Keratinocyte (primary cell): ENCODE data around the gene CD180. TPM values are rescaled to one million over a fixed set of nuclear protein-coding genes. Genes with fewer than 3 reads are reported as not detected.

Experiments used
- DNase-seq: peaks from one replicate; pipeline ENCODE4 v3.0.0-alpha.2; 2011; ENCODE audit warnings: low read depth, missing footprints, low spot score
- FAIRE-seq: peaks from 2 replicates; lab custom pipeline; 2011; peaks lifted over from hg19 to GRCh38; lab: Jason Lieb, UNC
- H2AFZ ChIP-seq: 2 replicates; pipeline ENCODE4 v1.6.0; 2012; ENCODE audit warnings: low read length, control low read depth, inconsistent platforms; ENCODE audit not compliant: control insufficient read depth
- H3K27ac ChIP-seq: 2 replicates; pipeline ENCODE4 v1.5.1; 2011; ENCODE audit warnings: low read length; ENCODE audit not compliant: control insufficient read depth, insufficient read depth
- H3K27me3 ChIP-seq: 3 replicates; pipeline ENCODE4 v1.6.0; 2011; ENCODE audit warnings: low read length; ENCODE audit not compliant: control insufficient read depth, insufficient read depth; ENCODE audit errors: extremely low read depth
- H3K36me3 ChIP-seq, 2 experiments: 2 replicates in 1 of 2; 3 replicates in 1 of 2; pipeline ENCODE4 v1.5.1; 2011; ENCODE audit warnings: low read length in 2 of 2, mild to moderate bottlenecking in 1 of 2; ENCODE audit not compliant: control insufficient read depth in 2 of 2, insufficient read depth in 2 of 2; ENCODE audit errors: extremely low read depth in 1 of 2
- H3K4me1 ChIP-seq: 3 replicates; pipeline ENCODE4 v1.5.1; 2011; ENCODE audit warnings: low read length; ENCODE audit not compliant: control insufficient read depth, insufficient read depth; ENCODE audit errors: extremely low read depth
- H3K4me2 ChIP-seq: 3 replicates; pipeline ENCODE4 v1.6.0; 2011; ENCODE audit warnings: low read depth, low read length; ENCODE audit not compliant: control insufficient read depth, insufficient read depth; ENCODE audit errors: extremely low read depth
- H3K4me3 ChIP-seq, 3 experiments: fragments of 200-600 bp in 1 of 3; sonication (generic) in 1 of 3; 2 replicates in 2 of 3; 3 replicates in 1 of 3; pipeline ENCODE4 v1.5.1; 2011 to 2016; ENCODE audit warnings: low read length in 3 of 3, mild to moderate bottlenecking in 3 of 3, control low read depth in 2 of 3, inconsistent platforms in 1 of 3, low read depth in 1 of 3, mixed read lengths in 1 of 3, mixed run types in 1 of 3, moderate library complexity in 1 of 3; ENCODE audit not compliant: control insufficient read depth in 2 of 3, insufficient read depth in 2 of 3; ENCODE audit errors: extremely low read depth in 1 of 3
- H3K79me2 ChIP-seq: 2 replicates; pipeline ENCODE4 v1.6.0; 2012; ENCODE audit warnings: low read length; ENCODE audit not compliant: control insufficient read depth, insufficient read depth
- H3K9ac ChIP-seq: 3 replicates; pipeline ENCODE4 v1.6.0; 2011; ENCODE audit warnings: low read length; ENCODE audit not compliant: control insufficient read depth, insufficient read depth; ENCODE audit errors: extremely low read depth
- H3K9me1 ChIP-seq: 3 replicates; pipeline ENCODE4 v1.6.0; 2011; ENCODE audit warnings: low read length; ENCODE audit not compliant: control insufficient read depth, insufficient read depth; ENCODE audit errors: extremely low read depth
- H3K9me3 ChIP-seq: 2 replicates; pipeline ENCODE4 v1.5.1; 2012; ENCODE audit warnings: low read depth, low read length; ENCODE audit not compliant: control insufficient read depth
- H4K20me1 ChIP-seq: 3 replicates; pipeline ENCODE4 v1.6.0; 2011; ENCODE audit warnings: low read length; ENCODE audit not compliant: control insufficient read depth, insufficient read depth; ENCODE audit errors: extremely low read depth
- CTCF ChIP-seq, 3 experiments: IDR thresholded peaks in 1 of 3; conservative IDR thresholded peaks in 1 of 3; optimal IDR thresholded peaks in 1 of 3; 2 replicates in 2 of 3; 3 replicates in 1 of 3; pipeline versions ENCODE3 to v1.5.1; 2011; ENCODE audit warnings: low read length in 3 of 3, mild to moderate bottlenecking in 3 of 3, moderate library complexity in 2 of 3, control low read depth in 1 of 3, inconsistent platforms in 1 of 3; ENCODE audit not compliant: insufficient read depth in 2 of 3; ENCODE audit errors: extremely low read depth in 1 of 3
- EZH2 ChIP-seq: IDR thresholded peaks from one replicate; pipeline ENCODE4 v1.6.1; 2012; ENCODE audit warnings: inconsistent platforms, mild to moderate bottlenecking, low read length, moderate library complexity
- dilution Hi-C: fragments of 300-500 bp; cut with MboI; formaldehyde crosslinking; loops from one replicate; pipeline ENCODE4 v1.7.0; 2020; ENCODE audit warnings: low sequenced_read_pairs; ENCODE audit not compliant: extremely low pct_ligation_motif_present
- polyA plus RNA-seq, 5 experiments: library from polyadenylated mRNA; depleted of rRNA in 3 of 5; stranded (reverse) in 3 of 5; stranded (forward) in 1 of 5; unstranded in 1 of 5; fragments of >200 nt; gene quantifications; 1 replicate in 1 of 5; 2 replicates in 3 of 5; 3 replicates in 1 of 5; pipeline versions ENCODE4 v1.2.1 to v1.2.3, GENCODE V29; 2011 to 2012; ENCODE audit warnings: missing spikeins in 2 of 5, low read depth in 1 of 5, low replicate concordance in 1 of 5

The CD180 gene
- polyA plus RNA-seq, 1 donor (not counting 4 experiments of a cell fraction or from before 2014, with no cell fraction given), result not detected

GRCh38 chr5:67206461-67206860, 9.9 kb upstream of the CD180 start:
- Histone ChIP-seq H3K4me1 (peaks cover 37% of the 10 kb centered on the region), H3K79me2 (no peaks in the 10 kb centered on the region), H2AFZ (no peak overlapping the region), H3K27ac (peak overlapping the region; percentile 27), H4K20me1 (no peaks in the 10 kb centered on the region), H3K27me3 (no peaks in the 10 kb centered on the region), H3K9me3 (no peaks in the 10 kb centered on the region), H3K9ac (no peak overlapping the region), H3K9me1 (no peaks in the 10 kb centered on the region), H3K4me3 (no peak overlapping the region), H3K36me3 (no peaks in the 10 kb centered on the region), H3K4me2 (peak overlapping the region; percentile 28)
- FAIRE-seq (no peak), DNase-seq (no peak)
- TF ChIP-seq EZH2, result no peak
- no peak for TF ChIP-seq CTCF (optimal IDR thresholded peaks at IDR 0.05 in 1 of 3, IDR thresholded peaks at IDR 0.05 in 1 of 3, conservative IDR thresholded peaks at IDR 0.05 in 1 of 3; ENCODE audit: extremely low read depth in 1 of 3, insufficient read depth in 2 of 3, low read length in 3 of 3)
- dilution Hi-C loops, result no loop called here

GRCh38 chr5:67205981-67206380, 9.4 kb upstream of the CD180 start:
- DNase-seq, result no peak
- Histone ChIP-seq H3K4me3 (no peak overlapping the region), H3K36me3 (no peaks in the 10 kb centered on the region), H3K4me1 (peaks cover 37% of the 10 kb centered on the region), H3K9ac (no peak overlapping the region), H4K20me1 (no peaks in the 10 kb centered on the region), H3K9me3 (no peaks in the 10 kb centered on the region), H2AFZ (no peak overlapping the region), H3K4me2 (no peak overlapping the region), H3K27me3 (no peaks in the 10 kb centered on the region), H3K9me1 (no peaks in the 10 kb centered on the region), H3K79me2 (no peaks in the 10 kb centered on the region), H3K27ac (no peak overlapping the region)
- dilution Hi-C loops, result no loop called here
- no peak for TF ChIP-seq CTCF (optimal IDR thresholded peaks at IDR 0.05 in 1 of 3, IDR thresholded peaks at IDR 0.05 in 1 of 3, conservative IDR thresholded peaks at IDR 0.05 in 1 of 3; ENCODE audit: extremely low read depth in 1 of 3, insufficient read depth in 2 of 3, low read length in 3 of 3)
- no peak for FAIRE-seq
